ENCODE data around the gene ANKRD22.

ANKRD22 gene

GRCh38 chr10:88881320-88881719, 29.7 kb upstream of the ANKRD22 start:
- H3K4me1 ChIP-seq (ENCODE audit: control insufficient read depth in 1 of 2, insufficient read depth in 1 of 2, low read depth in 1 of 2, low read length in 1 of 2) = peaks cover 61 to 62% of the 10 kb centered on the region in 2 experiments
- H3K4me3 ChIP-seq (ENCODE audit: low read depth in 1 of 2, low read length in 1 of 2) = peak overlapping the region; percentile 77 to 80
- no peaks in the 10 kb centered on the region for H3K9me3 ChIP-seq
- no peaks in the 10 kb centered on the region for H3K36me3 ChIP-seq
- no peaks in the 10 kb centered on the region for H3K27me3 ChIP-seq
- no peak for TF ChIP-seq CTCF (IDR thresholded peaks at IDR 0.05)
- peak overlapping the region; percentile 88 for H3K27ac ChIP-seq

- Histone ChIP-seq H3K9me3 (no peaks in the 10 kb centered on the region), H3K27me3 (no peaks in the 10 kb centered on the region), H3K4me1 (ENCODE audit: control insufficient read depth in 1 of 2, insufficient read depth in 1 of 2, low read depth in 1 of 2, low read length in 1 of 2) (peaks cover 61 to 62% of the 10 kb centered on the region in 2 experiments), H3K4me3 (ENCODE audit: low read depth in 1 of 2, low read length in 1 of 2) (peak overlapping the region; percentile 77 to 80), H3K36me3 (no peaks in the 10 kb centered on the region), H3K27ac (peak overlapping the region; percentile 88)
- TF ChIP-seq CTCF (IDR thresholded peaks at IDR 0.05) = peak; percentile 30
Observed at GRCh38 chr10:88880282-88881076, 28.8 kb upstream of the ANKRD22 start.

GRCh38 chr10:88879534-88880281, 28.1 kb upstream of the ANKRD22 start, which contains the start of gene STAMBPL1:
STAMBPL1 (plus strand) TSS chr10:88880245; CDS start chr10:88901709, 21,464 bp downstream.
- peak within 1 kb of the TSS; percentile 77 to 80 for H3K4me3 ChIP-seq (ENCODE audit: low read depth in 1 of 2, low read length in 1 of 2)
- TF ChIP-seq CTCF (IDR thresholded peaks at IDR 0.05) = no peak
- H3K9me3 ChIP-seq = no peaks in the 10 kb centered on the region
- peaks cover 57 to 59% of the 10 kb centered on the region in 2 experiments for H3K4me1 ChIP-seq (ENCODE audit: control insufficient read depth in 1 of 2, insufficient read depth in 1 of 2, low read depth in 1 of 2, low read length in 1 of 2)
- peak within 1 kb of the TSS; percentile 88 for H3K27ac ChIP-seq
- H3K27me3 ChIP-seq = no peaks in the 10 kb centered on the region
- H3K36me3 ChIP-seq = no peaks in the 10 kb centered on the region

- Histone ChIP-seq H3K4me3 (ENCODE audit: low read depth in 1 of 2, low read length in 1 of 2) (no peak overlapping the region), H3K27me3 (no peaks in the 10 kb centered on the region), H3K4me1 (ENCODE audit: control insufficient read depth in 1 of 2, insufficient read depth in 1 of 2, low read depth in 1 of 2, low read length in 1 of 2) (peaks cover 43 to 47% of the 10 kb centered on the region in 2 experiments), H3K27ac (no peak overlapping the region), H3K9me3 (no peaks in the 10 kb centered on the region), H3K36me3 (no peaks in the 10 kb centered on the region)
- TF ChIP-seq CTCF (IDR thresholded peaks at IDR 0.05) = no peak
Observed at GRCh38 chr10:88877298-88877697, 25.7 kb upstream of the ANKRD22 start.

GRCh38 chr10:88875081-88875480, 23.4 kb upstream of the ANKRD22 start:
- no peak overlapping the region for H3K4me3 ChIP-seq (ENCODE audit: low read depth in 1 of 2, low read length in 1 of 2)
- H3K4me1 ChIP-seq (ENCODE audit: control insufficient read depth in 1 of 2, insufficient read depth in 1 of 2, low read depth in 1 of 2, low read length in 1 of 2) = peaks cover 28 to 32% of the 10 kb centered on the region in 2 experiments
- no peaks in the 10 kb centered on the region for H3K9me3 ChIP-seq
- no peaks in the 10 kb centered on the region for H3K36me3 ChIP-seq
- H3K27me3 ChIP-seq = no peaks in the 10 kb centered on the region
- no peak overlapping the region for H3K27ac ChIP-seq
- TF ChIP-seq CTCF (IDR thresholded peaks at IDR 0.05) = no peak
